Keratinocyte (primary cell): ENCODE measurements around the gene PGC.

ENCODE experiments used
- CTCF ChIP-seq, 3 experiments: IDR thresholded peaks in 1 of 3; conservative IDR thresholded peaks in 1 of 3; optimal IDR thresholded peaks in 1 of 3; 2 replicates in 2 of 3; 3 replicates in 1 of 3; pipeline versions ENCODE3 to v1.5.1; 2011; ENCODE audit warnings: low read length in 3 of 3, mild to moderate bottlenecking in 3 of 3, moderate library complexity in 2 of 3, control low read depth in 1 of 3, inconsistent platforms in 1 of 3; ENCODE audit not compliant: insufficient read depth in 2 of 3; ENCODE audit errors: extremely low read depth in 1 of 3
- EZH2 ChIP-seq: IDR thresholded peaks from one replicate; pipeline ENCODE4 v1.6.1; 2012; ENCODE audit warnings: inconsistent platforms, mild to moderate bottlenecking, low read length, moderate library complexity

GRCh38 chr6:41728073-41728936 is 18.9 kb downstream of the PGC start:
- TF ChIP-seq CTCF (optimal IDR thresholded peaks at IDR 0.05 in 1 of 3, IDR thresholded peaks at IDR 0.05 in 1 of 3, conservative IDR thresholded peaks at IDR 0.05 in 1 of 3; ENCODE audit: extremely low read depth in 1 of 3, insufficient read depth in 2 of 3, low read length in 3 of 3) (no peak), EZH2 (no peak)
